Upper lobe of right lung (tissue), 1 donor: ENCODE data around the gene TWNK. TPM values are rescaled to one million over a fixed set of nuclear protein-coding genes. Genes with fewer than 3 reads are reported as not detected.

Experiments
- ATAC-seq: fragments of 200-7000 bp; cut with Tn5 transposase; one replicate; pipeline ENCODE4 v1.9.1; 2020; ENCODE audit warnings: mild to moderate bottlenecking, moderate library complexity
- DNase-seq: peaks from one replicate; pipeline ENCODE4 v3.0.0-alpha.2; 2020
- H3K27ac ChIP-seq: fragments of 200-600 bp; one replicate; pipeline ENCODE4 v1.8.0; 2022
- H3K27me3 ChIP-seq: fragments of 200-600 bp; one replicate; pipeline ENCODE4 v1.8.0; 2022; ENCODE audit warnings: mild to moderate bottlenecking
- H3K36me3 ChIP-seq: fragments of 200-600 bp; one replicate; pipeline ENCODE4 v1.8.0; 2022
- H3K4me1 ChIP-seq: fragments of 200-600 bp; one replicate; pipeline ENCODE4 v1.8.0; 2022
- H3K4me3 ChIP-seq: fragments of 200-600 bp; one replicate; pipeline ENCODE4 v1.8.0; 2022; ENCODE audit warnings: mild to moderate bottlenecking
- H3K9me3 ChIP-seq: fragments of 200-600 bp; one replicate; pipeline ENCODE4 v1.8.0; 2022
- CTCF ChIP-seq: fragments of 200-600 bp; IDR thresholded peaks from one replicate; pipeline ENCODE4 v1.8.0; 2022; ENCODE audit warnings: antibody characterized with exemption
- intact Hi-C: fragments of 100-400 bp; cut with DNase I; formaldehyde crosslinking; loops from one replicate; pipeline ENCODE4 v1.11.0; 2022
- total RNA-seq: library from RNA; stranded (reverse); fragmentation: NEBNext Ultra II Directional; extraction: Animal tissue kit (Norgen Biotek cat#: 25700); gene quantifications from one replicate; pipeline ENCODE4 v1.2.1, GENCODE V29; 2021
- donor health status: DM: no; HTN: yes; CAD: no; lungs with severe emphysema.

Gene TWNK
- total RNA-seq, 1 donor from 2014 or later: 6.5 TPM

GRCh38 chr10:100996678-100997359, 9.5 kb downstream of the TWNK start:
- no peaks in the 10 kb centered on the region for H3K27me3 ChIP-seq
- intact Hi-C loops: no loop called here
- H3K9me3 ChIP-seq: no peaks in the 10 kb centered on the region
- ATAC-seq (peak; percentile 22), DNase-seq (peak; percentile 76)
- peaks cover 36% of the 10 kb centered on the region for H3K4me1 ChIP-seq
- no peak for TF ChIP-seq CTCF
- H3K4me3 ChIP-seq: peak overlapping the region; percentile 92
- peak overlapping the region; percentile 99 for H3K27ac ChIP-seq
- H3K36me3 ChIP-seq: peaks cover 14% of the 10 kb centered on the region

GRCh38 chr10:100997360-100998182, 10.2 kb downstream of the TWNK start:
- Histone ChIP-seq H3K4me3 (peak overlapping the region; percentile 92), H3K27ac (peak overlapping the region; percentile 99), H3K27me3 (no peaks in the 10 kb centered on the region), H3K36me3 (peaks cover 12% of the 10 kb centered on the region), H3K9me3 (no peaks in the 10 kb centered on the region), H3K4me1 (peaks cover 43% of the 10 kb centered on the region)
- peak; percentile 93 for TF ChIP-seq CTCF
- ATAC-seq (peak; percentile 71), DNase-seq (peak; percentile 94)
- intact Hi-C loops: no loop called here

GRCh38 chr10:100998183-100998990, 11.0 kb downstream of the TWNK start:
- ATAC-seq (peak; percentile 48), DNase-seq (peak; percentile 92)
- Histone ChIP-seq H3K27ac (peak overlapping the region; percentile 99), H3K27me3 (no peaks in the 10 kb centered on the region), H3K4me1 (peaks cover 43% of the 10 kb centered on the region), H3K36me3 (peaks cover 12% of the 10 kb centered on the region), H3K9me3 (no peaks in the 10 kb centered on the region), H3K4me3 (peak overlapping the region; percentile 92)
- intact Hi-C loops: no loop called here
- no peak for TF ChIP-seq CTCF

GRCh38 chr10:100998991-100999741, 11.8 kb downstream of the TWNK start:
- H3K9me3 ChIP-seq: no peaks in the 10 kb centered on the region
- H3K27me3 ChIP-seq: no peaks in the 10 kb centered on the region
- intact Hi-C loops: no loop called here
- H3K36me3 ChIP-seq: peaks cover 18% of the 10 kb centered on the region
- peak; percentile 95 for TF ChIP-seq CTCF
- peak; percentile 81 for ATAC-seq
- H3K4me3 ChIP-seq: peak overlapping the region; percentile 92
- peaks cover 43% of the 10 kb centered on the region for H3K4me1 ChIP-seq
- H3K27ac ChIP-seq: peak overlapping the region; percentile 99
- DNase-seq: peak; percentile 93

- no peak for DNase-seq
- ATAC-seq: no peak
- H3K36me3 ChIP-seq: peaks cover 22% of the 10 kb centered on the region
- H3K9me3 ChIP-seq: no peaks in the 10 kb centered on the region
- peak within 1 kb of the TSS; percentile 92 for H3K4me3 ChIP-seq
- intact Hi-C loops: no loop called here
- no peaks in the 10 kb centered on the region for H3K27me3 ChIP-seq
- peak within 1 kb of the TSS; percentile 99 for H3K27ac ChIP-seq
- H3K4me1 ChIP-seq: peaks cover 43% of the 10 kb centered on the region
- no peak for TF ChIP-seq CTCF
Measured at GRCh38 chr10:100999742-101000126, 12.4 kb downstream of the TWNK start, which contains the start of gene LZTS2. TSS of gene LZTS2 (plus strand) at chr10:100999808. CDS start at chr10:101002539, 2,731 bp downstream.
